HG03432 (cell line): ENCODE results near the gene PODNL1.

Experiments
- ATAC-seq: cut with Tn5 transposase; IDR thresholded peaks from one replicate; pipeline ENCODE4 v1.9.1; 2021; ENCODE audit warnings: mild to moderate bottlenecking, moderate library complexity; ENCODE audit not compliant: unreplicated experiment

The PODNL1 gene

GRCh38 chr19:13899912-13900584, 38.2 kb downstream of the PODNL1 start:
- no peak for ATAC-seq

GRCh38 chr19:13899393-13899792, 38.8 kb downstream of the PODNL1 start:
- no peak for ATAC-seq

GRCh38 chr19:13896227-13896626, 42.0 kb downstream of the PODNL1 start:
- no peak for ATAC-seq

- ATAC-seq, result no peak
These were observed 43.7 kb downstream of the PODNL1 start for GRCh38 chr19:13894552-13894951.

DNA sequence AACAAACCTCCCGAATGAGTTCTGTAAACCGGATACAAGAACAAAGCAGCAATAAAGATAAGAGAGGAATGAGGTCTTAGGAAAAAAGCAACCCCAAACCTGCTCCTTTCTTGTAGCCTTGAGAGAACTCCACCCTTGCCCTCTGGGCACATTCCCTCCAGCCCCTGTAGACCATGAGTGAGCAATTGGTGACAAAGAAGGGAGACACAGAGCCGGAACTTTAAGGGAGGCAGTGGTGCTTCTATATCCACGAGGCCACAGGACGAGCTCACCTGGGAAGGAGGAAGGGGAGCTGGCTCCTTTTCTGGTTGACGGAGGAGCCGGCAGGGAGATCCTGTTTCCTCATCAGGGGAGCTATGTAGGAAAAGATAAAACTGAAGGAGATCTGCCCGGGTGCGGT, 45.3 kb downstream of the PODNL1 start:
- no peak for ATAC-seq

DNA sequence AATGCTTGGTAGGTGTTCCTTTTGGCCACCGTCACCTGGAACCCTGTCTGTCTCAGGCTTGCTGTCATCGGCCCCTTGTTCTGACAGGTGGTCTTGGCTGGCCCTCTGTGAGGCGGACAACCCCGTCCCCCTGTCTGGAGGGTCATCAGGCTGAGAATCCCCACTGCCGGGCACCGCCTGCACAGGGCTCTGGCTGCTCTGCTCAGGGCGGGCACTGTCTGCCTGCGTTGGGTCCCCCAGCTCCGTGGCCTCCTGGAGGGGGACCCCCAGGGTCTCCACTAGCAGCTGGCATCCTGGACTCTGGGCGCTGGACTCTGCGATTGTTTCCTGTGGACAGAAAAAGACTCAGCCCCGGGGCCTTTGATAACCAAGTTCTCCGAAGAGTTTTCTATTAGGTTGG, 48.1 kb downstream of the PODNL1 start:
- no peak for ATAC-seq

DNA sequence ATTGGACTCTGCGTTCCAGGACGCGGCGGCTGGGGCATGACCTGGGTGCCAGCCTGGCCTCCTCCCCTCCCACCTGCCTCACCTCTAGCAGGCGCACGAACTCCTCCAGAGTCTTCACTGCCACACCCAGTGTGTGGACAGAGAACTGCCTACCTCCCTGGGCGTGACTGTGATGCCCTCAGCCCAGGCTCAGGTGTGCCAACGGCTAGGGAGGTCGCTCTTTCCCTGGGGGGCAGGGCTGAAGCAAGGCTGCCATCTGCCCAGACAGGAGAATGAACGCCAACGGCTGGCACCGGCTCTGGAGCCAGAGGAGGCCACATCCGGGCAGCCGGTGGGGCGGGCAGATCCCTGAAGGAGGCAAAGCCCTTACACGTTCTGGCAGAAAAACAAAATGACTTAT, 49.9 kb downstream of the PODNL1 start:
- no peak for ATAC-seq

DNA sequence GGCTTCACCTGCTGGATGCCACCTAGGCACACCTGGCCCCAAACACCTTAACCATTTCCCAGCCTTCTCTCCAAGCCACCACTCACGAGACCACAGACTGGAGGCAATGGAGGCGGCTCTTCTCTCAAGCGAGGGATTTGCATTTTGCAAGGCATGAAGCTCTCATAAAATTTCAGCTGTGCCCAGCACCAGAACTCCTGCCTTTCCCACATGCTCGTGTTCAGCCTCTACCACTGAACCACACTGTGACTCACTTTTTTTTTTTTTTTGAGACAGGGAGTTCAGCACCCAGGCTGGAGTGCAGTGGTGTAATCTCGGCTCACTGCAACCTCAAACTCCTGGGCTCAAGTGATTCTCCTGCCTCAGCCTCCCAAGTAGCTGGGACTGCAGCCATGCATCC, 50.7 kb downstream of the PODNL1 start:
- no peak for ATAC-seq

GRCh38 chr19:13887018-13887436, 51.2 kb downstream of the PODNL1 start:
- no peak for ATAC-seq

DNA sequence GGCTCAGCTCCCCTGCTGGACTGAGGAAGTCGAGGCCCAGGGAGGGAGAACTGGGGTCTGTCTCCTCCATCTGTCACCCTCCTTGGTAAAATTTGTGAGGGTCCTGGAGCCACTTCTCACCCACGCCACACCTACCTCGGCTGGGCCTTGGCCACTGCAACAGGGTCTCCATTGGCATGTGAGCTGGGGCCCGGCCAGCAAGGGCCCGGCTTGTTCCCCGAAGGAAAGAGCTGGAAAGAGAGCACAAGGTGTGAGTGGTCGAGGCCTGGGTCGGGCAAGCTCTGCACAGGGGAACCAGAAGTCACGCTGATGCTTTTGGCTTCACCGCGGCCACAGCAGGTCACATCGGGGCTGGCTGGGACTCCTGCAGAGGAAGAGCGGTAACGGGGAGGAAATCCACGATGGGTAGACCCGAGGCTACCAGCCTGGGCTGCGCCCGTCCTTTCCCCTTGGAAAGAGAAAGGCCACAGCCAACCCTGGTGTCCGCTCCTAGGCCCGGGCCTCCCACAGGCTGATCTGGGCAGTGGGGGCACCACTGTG, 52.3 kb downstream of the PODNL1 start:
- no peak for ATAC-seq

GRCh38 chr19:13884726-13885591, 53.3 kb downstream of the PODNL1 start:
- ATAC-seq, result no peak

GRCh38 chr19:13883516-13884064, 54.6 kb downstream of the PODNL1 start:
- no peak for ATAC-seq

DNA sequence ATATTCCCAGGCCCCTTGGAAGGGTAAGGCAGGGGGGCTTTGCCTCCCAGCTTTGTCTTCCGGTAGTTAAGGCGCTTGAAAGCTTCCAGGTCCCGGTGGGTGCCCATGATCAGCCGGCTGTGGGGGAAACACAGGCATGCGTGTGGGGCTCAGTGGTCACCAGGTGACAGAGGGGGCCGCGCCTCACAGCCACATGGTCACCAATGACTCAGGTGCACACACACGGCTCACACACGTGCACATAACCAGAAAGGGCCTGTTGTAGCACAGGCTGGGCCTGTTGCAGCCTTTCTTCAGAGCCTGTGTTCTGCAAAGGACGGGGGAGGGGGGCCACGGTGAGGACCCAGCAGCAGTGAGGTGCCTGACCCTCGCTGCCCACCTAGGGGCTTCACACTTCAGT, 55.4 kb downstream of the PODNL1 start:
- ATAC-seq, result no peak

DNA sequence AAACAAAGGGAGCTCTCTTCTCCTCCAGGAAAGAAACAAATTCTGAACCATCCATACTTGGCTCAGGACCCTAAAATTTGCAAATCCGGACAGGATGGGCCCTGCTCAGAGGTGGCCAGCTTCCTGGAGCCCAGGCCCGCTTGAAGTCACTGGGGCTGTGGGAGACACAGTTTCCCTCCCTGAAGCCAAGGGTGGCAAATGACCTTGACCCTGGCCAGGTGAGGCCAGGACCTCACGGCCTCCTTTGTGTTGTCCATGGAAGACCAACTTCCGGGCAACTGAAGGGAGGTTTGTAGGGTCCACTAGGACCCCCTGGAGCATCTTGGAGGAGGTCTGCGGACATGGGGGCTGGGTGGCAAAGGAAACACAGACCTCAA, 55.8 kb downstream of the PODNL1 start:
- ATAC-seq, result no peak

GRCh38 chr19:13881692-13882418, 56.4 kb downstream of the PODNL1 start:
- no peak for ATAC-seq

- no peak for ATAC-seq
These were observed 56.9 kb downstream of the PODNL1 start for GRCh38 chr19:13881251-13881691.
